HS-27A (cell line): Measurements from ENCODE around the gene ABCA12.

ENCODE experiments used
- DNase-seq: peaks from one replicate; pipeline ENCODE4 v3.0.0-alpha.2; 2012; ENCODE audit warnings: low read depth, missing footprints

The ABCA12 gene

GRCh38 chr2:215032153-215032552, 106.3 kb downstream of the ABCA12 start:
- no peak for DNase-seq

- no peak for DNase-seq
These were observed 107.1 kb downstream of the ABCA12 start for GRCh38 chr2:215031321-215031720.

- DNase-seq = no peak
These were observed 108.5 kb downstream of the ABCA12 start for GRCh38 chr2:215029936-215030335.

- DNase-seq = no peak
These were observed 110.2 kb downstream of the ABCA12 start for GRCh38 chr2:215028231-215028630.

GRCh38 chr2:215027779-215028178, 110.6 kb downstream of the ABCA12 start:
- no peak for DNase-seq

GRCh38 chr2:215022910-215023309, 115.5 kb downstream of the ABCA12 start:
- DNase-seq = no peak

- DNase-seq = no peak
These were observed 116.0 kb downstream of the ABCA12 start for GRCh38 chr2:215022418-215022817.

- no peak for DNase-seq
These were observed 118.1 kb downstream of the ABCA12 start for GRCh38 chr2:215020283-215020682.

GRCh38 chr2:215019521-215020145, 118.8 kb downstream of the ABCA12 start:
- no peak for DNase-seq

GRCh38 chr2:215019085-215019484, 119.3 kb downstream of the ABCA12 start:
- DNase-seq = no peak

- no peak for DNase-seq
These were observed 123.0 kb downstream of the ABCA12 start for GRCh38 chr2:215015421-215015820.

GRCh38 chr2:215010390-215010789, 128.0 kb downstream of the ABCA12 start:
- DNase-seq = no peak

- DNase-seq = no peak
These were observed 135.4 kb downstream of the ABCA12 start for GRCh38 chr2:215003001-215003400.

- DNase-seq = no peak
These were observed 135.9 kb downstream of the ABCA12 start for GRCh38 chr2:215002500-215002899.

- no peak for DNase-seq
These were observed 137.7 kb downstream of the ABCA12 start for GRCh38 chr2:215000721-215001120.

- no peak for DNase-seq
These were observed 142.3 kb downstream of the ABCA12 start for GRCh38 chr2:214995926-214996670.

GRCh38 chr2:214995409-214995808, 143.0 kb downstream of the ABCA12 start:
- no peak for DNase-seq

GRCh38 chr2:214992911-214993310, 145.5 kb downstream of the ABCA12 start:
- DNase-seq = no peak

GRCh38 chr2:214989187-214989586, 149.2 kb downstream of the ABCA12 start:
- no peak for DNase-seq

GRCh38 chr2:214987261-214987660, 151.2 kb downstream of the ABCA12 start:
- DNase-seq = no peak

- DNase-seq = no peak
These were observed 152.8 kb downstream of the ABCA12 start for GRCh38 chr2:214985619-214986018.

- DNase-seq = no peak
These were observed 172.0 kb downstream of the ABCA12 start for GRCh38 chr2:214966420-214966819.

- DNase-seq = no peak
These were observed 177.7 kb downstream of the ABCA12 start for GRCh38 chr2:214960677-214961076.

- DNase-seq = no peak
These were observed 191.5 kb downstream of the ABCA12 start for GRCh38 chr2:214946949-214947348.
